Breast epithelium (tissue), 4 donors: ENCODE data around the gene BTD. TPM values are rescaled to one million over a fixed set of nuclear protein-coding genes. Genes with fewer than 3 reads are reported as not detected.

Source experiments
- DNase-seq, 2 donors: peaks; one replicate each; pipeline ENCODE4 v3.0.0-alpha.2; 2019; ENCODE audit warnings: low spot score in 2 of 2
- H3K27ac ChIP-seq, 2 donors: fragments of 200-600 bp; sonication (generic) in 1 of 2; one replicate each; pipeline ENCODE4 v1.5.1; 2016 to 2019; ENCODE audit warnings: mild to moderate bottlenecking in 1 of 2
- H3K27me3 ChIP-seq, 2 donors: fragments of 200-600 bp; sonication (generic) in 1 of 2; one replicate each; pipeline versions ENCODE4 v1.5.1 to v1.6.0; 2017 to 2019; ENCODE audit warnings: control low read depth in 1 of 2, mild to moderate bottlenecking in 1 of 2
- H3K36me3 ChIP-seq: fragments of 200-600 bp; one replicate; pipeline ENCODE4 v1.5.1; 2019
- H3K4me1 ChIP-seq, 2 donors: fragments of 200-600 bp; sonication (generic); one replicate each; pipeline ENCODE4 v1.5.1; 2016 to 2019; ENCODE audit warnings: control low read depth in 1 of 2
- H3K4me3 ChIP-seq, 3 donors: fragments of 200-600 bp; sonication (generic); 1 replicate in 2 of 3; 2 replicates in 1 of 3; pipeline ENCODE4 v1.5.1; 2016 to 2019; ENCODE audit warnings: mild to moderate bottlenecking in 3 of 3, moderate library complexity in 2 of 3
- H3K9me3 ChIP-seq, 2 donors: fragments of 200-600 bp; sonication (generic) in 1 of 2; one replicate each; pipeline ENCODE4 v1.5.1; 2016 to 2019; ENCODE audit warnings: control low read depth in 1 of 2
- CTCF ChIP-seq, 3 donors: fragments of 450-650 bp; IDR thresholded peaks; one replicate each; pipeline ENCODE4 v1.5.1; 2016 to 2017; ENCODE audit warnings: antibody characterized with exemption in 3 of 3, mild to moderate bottlenecking in 3 of 3, moderate library complexity in 3 of 3
- POLR2A ChIP-seq: fragments of 450-650 bp; IDR thresholded peaks from one replicate; pipeline ENCODE4 v1.6.1; 2016; ENCODE audit warnings: antibody characterized with exemption, mild to moderate bottlenecking, moderate library complexity
- POLR2AphosphoS5 ChIP-seq, 3 donors: sonication (generic); formaldehyde crosslinking; IDR thresholded peaks; one replicate each; pipeline ENCODE4 v1.6.1; 2017; ENCODE audit warnings: antibody characterized with exemption in 3 of 3
- intact Hi-C: fragments of 100-400 bp; cut with DNase I; formaldehyde crosslinking; loops from one replicate; pipeline ENCODE4 v1.15.1; 2023; ENCODE audit warnings: low total_unique reads
- total RNA-seq, 3 donors: library from RNA; depleted of rRNA; stranded (reverse); fragments of >200 nt; gene quantifications; one replicate each; pipeline ENCODE4 v1.1.0, GENCODE V29; 2016

BTD gene
- total RNA-seq, 3 donors from 2014 or later, result 30.2 to 89.8 (median 35.1) TPM

- no peak overlapping the region for H3K4me3 ChIP-seq
- no peak for DNase-seq
- no peak overlapping the region for H3K27ac ChIP-seq
- intact Hi-C loops, result no loop called here
- TF ChIP-seq CTCF (IDR thresholded peaks at IDR 0.05), result no peak
- TF ChIP-seq POLR2A, result no peak
- TF ChIP-seq POLR2AphosphoS5 (IDR thresholded peaks at IDR 0.05), result no peak
- no peaks in the 10 kb centered on the region for H3K36me3 ChIP-seq
- H3K4me1 ChIP-seq, result peaks cover 0 to 7% of the 10 kb centered on the region in 2 donors
- H3K27me3 ChIP-seq, result no peaks in the 10 kb centered on the region
- H3K9me3 ChIP-seq, result no peaks in the 10 kb centered on the region
Measured at GRCh38 chr3:15638891-15639262, 37.3 kb downstream of the BTD start.

- H3K36me3 ChIP-seq, result no peaks in the 10 kb centered on the region
- no peak overlapping the region for H3K4me3 ChIP-seq
- H3K4me1 ChIP-seq, result no peaks in the 10 kb centered on the region
- no peak for TF ChIP-seq CTCF (IDR thresholded peaks at IDR 0.05)
- TF ChIP-seq POLR2A, result no peak
- TF ChIP-seq POLR2AphosphoS5 (IDR thresholded peaks at IDR 0.05), result no peak
- H3K27me3 ChIP-seq, result no peaks in the 10 kb centered on the region
- intact Hi-C loops, result no loop called here
- DNase-seq, result no peak
- H3K27ac ChIP-seq, result no peak overlapping the region
- no peaks in the 10 kb centered on the region for H3K9me3 ChIP-seq
Measured at GRCh38 chr3:15645246-15645645, 43.7 kb downstream of the BTD start.

- Histone ChIP-seq H3K4me3 (no peak overlapping the region), H3K4me1 (no peaks in the 10 kb centered on the region)
- intact Hi-C loops, result no loop called here
Measured at GRCh38 chr3:15645740-15646501, 44.4 kb downstream of the BTD start.

GRCh38 chr3:15646851-15647511 lies 45.4 kb downstream of the BTD start:
- Histone ChIP-seq H3K4me3 (peak overlapping the region in 1 of 3 donors; percentile 23), H3K9me3 (no peaks in the 10 kb centered on the region), H3K27me3 (no peaks in the 10 kb centered on the region), H3K36me3 (no peaks in the 10 kb centered on the region), H3K27ac (peak overlapping the region; percentile 26 to 89), H3K4me1 (no peaks in the 10 kb centered on the region)
- peak in 1 of 2 donors; percentile 51 for DNase-seq
- TF ChIP-seq CTCF (IDR thresholded peaks at IDR 0.05), result no peak
- no peak for TF ChIP-seq POLR2A
- TF ChIP-seq POLR2AphosphoS5 (IDR thresholded peaks at IDR 0.05), result no peak
- intact Hi-C loops, result no loop called here

More at GRCh38 chr3:15645740-15646501, 44.4 kb downstream of the BTD start:
- TF ChIP-seq POLR2AphosphoS5 (IDR thresholded peaks at IDR 0.05) (no peak), POLR2A (no peak), CTCF (IDR thresholded peaks at IDR 0.05) (no peak)
- Histone ChIP-seq H3K27me3 (no peaks in the 10 kb centered on the region), H3K27ac (peak overlapping the region in 1 of 2 donors; percentile 39), H3K36me3 (no peaks in the 10 kb centered on the region), H3K9me3 (no peaks in the 10 kb centered on the region)
- DNase-seq, result no peak

DNA sequence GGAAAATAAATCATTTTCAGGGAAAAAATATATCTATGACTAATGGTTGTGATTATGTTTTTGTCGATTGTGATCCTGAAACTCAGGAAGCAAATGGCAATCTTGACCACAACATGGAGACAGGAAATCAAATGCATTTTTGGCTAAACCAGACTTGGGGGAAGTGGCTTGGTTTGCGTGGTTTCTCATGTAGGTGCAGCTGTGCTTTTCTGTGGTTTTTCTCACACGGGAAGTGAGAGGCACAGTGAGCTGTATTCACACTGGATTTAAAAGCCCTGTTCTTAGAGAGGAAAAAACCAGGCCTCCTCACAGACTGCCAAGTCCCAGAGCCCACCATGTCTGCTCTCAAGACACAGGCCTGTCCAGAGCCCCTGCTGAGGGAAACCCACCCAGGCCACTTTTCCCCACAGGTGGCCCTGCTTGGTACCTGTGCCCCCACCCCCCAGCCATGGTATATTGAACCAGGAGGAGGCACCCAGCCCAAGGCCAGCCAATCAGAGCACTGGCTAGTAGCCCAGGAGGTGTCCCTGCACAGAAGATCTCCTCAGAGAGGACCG lies 46.1 kb downstream of the BTD start:
- Histone ChIP-seq H3K4me3 (no peak overlapping the region), H3K9me3 (no peaks in the 10 kb centered on the region), H3K27me3 (no peaks in the 10 kb centered on the region), H3K27ac (peak overlapping the region; percentile 66 to 89), H3K4me1 (no peaks in the 10 kb centered on the region), H3K36me3 (no peaks in the 10 kb centered on the region)
- no peak for TF ChIP-seq CTCF (IDR thresholded peaks at IDR 0.05)
- no peak for TF ChIP-seq POLR2A
- peak in 1 of 3 donors; percentile 19 for TF ChIP-seq POLR2AphosphoS5 (IDR thresholded peaks at IDR 0.05)
- no peak for DNase-seq
- intact Hi-C loops, result no loop called here
